ENCODE results near the gene ATXN10.

DNA sequence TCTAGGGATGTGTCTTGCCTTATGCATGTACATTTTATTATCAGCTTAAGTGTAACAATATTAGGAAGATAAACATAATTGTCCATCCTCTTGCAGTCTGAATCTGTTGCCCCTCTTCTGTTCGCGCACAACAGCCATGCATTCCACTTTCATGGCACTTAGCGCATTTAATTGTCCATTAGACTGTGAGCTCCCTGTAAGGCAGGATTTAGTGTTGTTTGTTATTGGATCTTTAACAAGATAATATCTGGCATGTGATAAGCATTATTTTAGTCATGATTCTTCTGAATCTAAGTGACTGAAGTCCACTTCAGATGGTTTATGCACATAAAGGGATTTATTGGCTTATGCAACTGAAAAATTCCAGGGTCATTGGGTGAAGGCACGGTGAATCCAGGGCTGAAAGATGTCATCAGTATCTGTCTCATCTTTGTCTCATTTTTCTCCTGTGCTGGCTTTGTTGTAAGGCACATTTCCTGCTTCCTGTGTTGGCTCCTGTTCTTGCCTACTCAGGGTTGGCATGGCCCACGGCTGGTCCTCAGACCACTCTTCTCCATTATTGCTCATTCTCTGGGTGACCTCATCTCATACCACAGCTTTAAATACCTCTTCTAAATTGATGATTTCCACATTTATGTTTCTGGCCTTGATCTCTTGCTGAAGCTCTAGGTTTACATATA is 37.6 kb downstream of the ATXN10 start:
- TF ChIP-seq CTCF (IDR thresholded peaks at IDR 0.05) = no peak
- TF ChIP-seq POLR2A (IDR thresholded peaks at IDR 0.05) = no peak

Measured in esophagus squamous epithelium (tissue), 4 donors.